Muscle layer of colon (tissue), 2 donors: ENCODE data around the gene CMSS1.
A peak's percentile ranks its signal among the peaks of the same experiment; 100 is the strongest.

Experiments
- H3K27ac ChIP-seq: one replicate; pipeline ENCODE4 v1.7.0; 2013; ENCODE audit warnings: low read depth, mild to moderate bottlenecking, low read length, moderate library complexity
- H3K27me3 ChIP-seq, 2 donors: one replicate each; pipeline ENCODE4 v1.7.0; 2013; ENCODE audit warnings: low read length in 2 of 2, mild to moderate bottlenecking in 2 of 2; ENCODE audit not compliant: insufficient read depth in 2 of 2, control insufficient read depth in 1 of 2
- H3K36me3 ChIP-seq: one replicate; pipeline ENCODE4 v1.7.0; 2013; ENCODE audit warnings: mild to moderate bottlenecking, low read length; ENCODE audit not compliant: insufficient read depth
- H3K4me1 ChIP-seq: one replicate; pipeline ENCODE4 v1.7.0; 2013; ENCODE audit warnings: mild to moderate bottlenecking, low read length; ENCODE audit not compliant: insufficient read depth
- H3K4me3 ChIP-seq, 2 donors: one replicate each; pipeline ENCODE4 v1.7.0; 2013; ENCODE audit warnings: low read length in 2 of 2, low read depth in 1 of 2, mild to moderate bottlenecking in 1 of 2, moderate library complexity in 1 of 2
- H3K9ac ChIP-seq: one replicate; pipeline ENCODE4 v1.7.0; 2013; ENCODE audit warnings: low read length
- H3K9me3 ChIP-seq: one replicate; pipeline ENCODE4 v1.7.0; 2013; ENCODE audit warnings: mild to moderate bottlenecking, low read length
- donor health status: abdominal sarcoma.
- donor health status: Adenocarcinoma of cecum.

Gene CMSS1

GRCh38 chr3:100129941-100130340 is 312.3 kb downstream of the CMSS1 start:
- no peaks in the 10 kb centered on the region for H3K9me3 ChIP-seq
- H3K27ac ChIP-seq = no peak overlapping the region
- H3K36me3 ChIP-seq = no peaks in the 10 kb centered on the region
- H3K4me3 ChIP-seq = no peak overlapping the region
- H3K4me1 ChIP-seq = no peaks in the 10 kb centered on the region
- no peak overlapping the region for H3K9ac ChIP-seq
- H3K27me3 ChIP-seq = no peaks in the 10 kb centered on the region

GRCh38 chr3:100131241-100131640 is 313.6 kb downstream of the CMSS1 start:
- Histone ChIP-seq H3K9ac (no peak overlapping the region), H3K4me1 (no peaks in the 10 kb centered on the region), H3K9me3 (no peaks in the 10 kb centered on the region), H3K27me3 (no peaks in the 10 kb centered on the region), H3K27ac (no peak overlapping the region), H3K4me3 (no peak overlapping the region), H3K36me3 (no peaks in the 10 kb centered on the region)

GRCh38 chr3:100136921-100137320 is 319.3 kb downstream of the CMSS1 start:
- no peak overlapping the region for H3K4me3 ChIP-seq
- H3K27me3 ChIP-seq = no peaks in the 10 kb centered on the region
- no peaks in the 10 kb centered on the region for H3K36me3 ChIP-seq
- no peak overlapping the region for H3K27ac ChIP-seq
- H3K4me1 ChIP-seq = no peaks in the 10 kb centered on the region
- no peak overlapping the region for H3K9ac ChIP-seq
- H3K9me3 ChIP-seq = no peaks in the 10 kb centered on the region

- H3K9me3 ChIP-seq = no peaks in the 10 kb centered on the region
- H3K36me3 ChIP-seq = no peaks in the 10 kb centered on the region
Measured at GRCh38 chr3:100140976-100141375, 323.3 kb downstream of the CMSS1 start.

GRCh38 chr3:100141586-100141985 is 323.9 kb downstream of the CMSS1 start:
- Histone ChIP-seq H3K4me3 (no peak overlapping the region), H3K27ac (no peak overlapping the region), H3K9ac (no peak overlapping the region), H3K27me3 (no peaks in the 10 kb centered on the region), H3K9me3 (no peaks in the 10 kb centered on the region), H3K36me3 (no peaks in the 10 kb centered on the region), H3K4me1 (no peaks in the 10 kb centered on the region)

More at GRCh38 chr3:100140976-100141375, 323.3 kb downstream of the CMSS1 start:
- no peak overlapping the region for H3K27ac ChIP-seq
- no peak overlapping the region for H3K4me3 ChIP-seq
- H3K4me1 ChIP-seq = no peaks in the 10 kb centered on the region
- H3K9ac ChIP-seq = no peak overlapping the region
- H3K27me3 ChIP-seq = no peaks in the 10 kb centered on the region

- no peaks in the 10 kb centered on the region for H3K4me1 ChIP-seq
- no peak overlapping the region for H3K9ac ChIP-seq
- no peaks in the 10 kb centered on the region for H3K27me3 ChIP-seq
- no peaks in the 10 kb centered on the region for H3K36me3 ChIP-seq
- H3K27ac ChIP-seq = no peak overlapping the region
- H3K9me3 ChIP-seq = no peaks in the 10 kb centered on the region
- no peak overlapping the region for H3K4me3 ChIP-seq
Measured at GRCh38 chr3:100144255-100144866, 326.7 kb downstream of the CMSS1 start.

GRCh38 chr3:100149130-100149529 is 331.5 kb downstream of the CMSS1 start:
- H3K27ac ChIP-seq = no peak overlapping the region
- no peak overlapping the region for H3K4me3 ChIP-seq
- H3K9me3 ChIP-seq = no peaks in the 10 kb centered on the region
- H3K27me3 ChIP-seq = no peaks in the 10 kb centered on the region
- H3K36me3 ChIP-seq = no peaks in the 10 kb centered on the region
- H3K9ac ChIP-seq = no peak overlapping the region
- peaks cover 20% of the 10 kb centered on the region for H3K4me1 ChIP-seq

GRCh38 chr3:100149713-100150415 is 332.2 kb downstream of the CMSS1 start:
- Histone ChIP-seq H3K9me3 (no peaks in the 10 kb centered on the region), H3K27me3 (no peaks in the 10 kb centered on the region), H3K36me3 (no peaks in the 10 kb centered on the region), H3K4me1 (peaks cover 20% of the 10 kb centered on the region), H3K27ac (no peak overlapping the region), H3K4me3 (no peak overlapping the region), H3K9ac (no peak overlapping the region)

- H3K27ac ChIP-seq = peak overlapping the region; percentile 47
- no peaks in the 10 kb centered on the region for H3K9me3 ChIP-seq
- no peak overlapping the region for H3K9ac ChIP-seq
- H3K4me1 ChIP-seq = peaks cover 20% of the 10 kb centered on the region
- no peak overlapping the region for H3K4me3 ChIP-seq
- no peaks in the 10 kb centered on the region for H3K36me3 ChIP-seq
- H3K27me3 ChIP-seq = no peaks in the 10 kb centered on the region
Measured at GRCh38 chr3:100150473-100150872, 332.8 kb downstream of the CMSS1 start.

- H3K9me3 ChIP-seq = no peaks in the 10 kb centered on the region
- no peak overlapping the region for H3K9ac ChIP-seq
- peaks cover 20% of the 10 kb centered on the region for H3K4me1 ChIP-seq
- no peaks in the 10 kb centered on the region for H3K36me3 ChIP-seq
- H3K27ac ChIP-seq = peak overlapping the region; percentile 47
- H3K4me3 ChIP-seq = no peak overlapping the region
- H3K27me3 ChIP-seq = no peaks in the 10 kb centered on the region
Measured at GRCh38 chr3:100151024-100151707, 333.5 kb downstream of the CMSS1 start.

- H3K4me1 ChIP-seq = peaks cover 31% of the 10 kb centered on the region
- no peak overlapping the region for H3K9ac ChIP-seq
- H3K9me3 ChIP-seq = no peaks in the 10 kb centered on the region
- H3K27me3 ChIP-seq = no peaks in the 10 kb centered on the region
- no peak overlapping the region for H3K27ac ChIP-seq
- no peaks in the 10 kb centered on the region for H3K36me3 ChIP-seq
- H3K4me3 ChIP-seq = no peak overlapping the region
Measured at GRCh38 chr3:100154171-100154570, 336.5 kb downstream of the CMSS1 start.
